ENCODE results near the gene ARPC3.
"Not testable (repeated sequence)": the region's sequence is repeated elsewhere in the genome, so short reads cannot be mapped to it uniquely, and the experiment has no call there.

ARPC3 gene

GRCh38 chr12:110451263-110451662 is 1.1 kb upstream of the ARPC3 start:
- H3K4me3 ChIP-seq = no peak overlapping the region
- intact Hi-C loops (cut with DNase I; ENCODE audit: low total_unique reads) = no loop called here
- TF ChIP-seq CTCF (IDR thresholded peaks at IDR 0.05) = no peak
- peaks cover 22 to 48% (median 28%) of the 10 kb centered on the region in 3 donors for H3K36me3 ChIP-seq
- no peak for DNase-seq
- H3K27ac ChIP-seq = no peak overlapping the region
- no peaks in the 10 kb centered on the region for H3K27me3 ChIP-seq
- no peaks in the 10 kb centered on the region for H3K9me3 ChIP-seq
- peaks cover 0 to 23% (median 19%) of the 10 kb centered on the region in 4 donors for H3K4me1 ChIP-seq

DNA sequence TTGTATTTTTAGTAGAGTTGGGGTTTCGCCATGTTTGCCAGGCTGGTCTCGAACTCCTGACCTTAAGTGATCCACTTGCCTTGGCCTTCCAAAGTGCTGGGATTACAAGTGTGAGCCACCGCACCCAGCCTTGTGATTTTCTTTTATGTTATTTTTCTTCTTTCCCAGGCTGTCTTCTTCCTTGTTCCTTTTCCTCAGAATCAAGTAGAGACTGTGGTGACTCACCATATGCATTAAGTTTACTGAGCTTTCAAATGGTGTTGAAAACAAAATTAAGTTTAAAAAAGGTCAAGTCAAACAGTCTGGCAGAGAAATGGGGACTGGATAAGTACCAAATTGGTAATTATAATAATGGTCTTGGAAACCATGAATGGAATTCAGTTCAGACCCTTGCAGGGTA is 5.7 kb downstream of the ARPC3 start:
- no peak for TF ChIP-seq CTCF (IDR thresholded peaks at IDR 0.05)
- H3K4me1 ChIP-seq = peaks cover 0 to 23% (median 17%) of the 10 kb centered on the region in 4 donors
- intact Hi-C loops (cut with DNase I; ENCODE audit: low total_unique reads) = no loop called here
- H3K27ac ChIP-seq = no peak overlapping the region
- no peak overlapping the region for H3K4me3 ChIP-seq
- DNase-seq = no peak
- no peaks in the 10 kb centered on the region for H3K27me3 ChIP-seq
- H3K36me3 ChIP-seq = peaks cover 56 to 78% (median 60%) of the 10 kb centered on the region in 3 donors
- H3K9me3 ChIP-seq = no peaks in the 10 kb centered on the region

DNA sequence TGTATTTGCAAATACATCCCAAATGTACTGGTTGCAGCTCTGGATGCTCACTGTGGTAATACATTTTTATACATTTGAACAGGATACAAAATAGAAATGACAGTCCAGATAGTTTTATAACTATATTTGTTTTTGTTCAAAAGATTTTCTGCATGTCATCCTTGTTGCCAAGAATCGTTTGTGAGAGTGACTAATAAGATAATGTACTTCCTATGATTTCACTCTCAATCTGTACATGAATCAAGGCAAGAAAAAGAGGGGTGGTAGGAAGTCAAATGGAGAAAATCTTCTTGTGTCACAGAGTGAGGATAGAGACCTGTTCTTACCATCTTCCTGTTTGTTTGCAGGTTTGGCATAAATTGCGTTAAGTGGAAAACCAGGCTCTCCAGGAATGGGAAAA is 13.9 kb downstream of the ARPC3 start:
- no peak overlapping the region for H3K27ac ChIP-seq
- no peak for TF ChIP-seq CTCF (IDR thresholded peaks at IDR 0.05)
- H3K4me1 ChIP-seq = no peaks in the 10 kb centered on the region
- no peak for DNase-seq
- peaks cover 64 to 77% (median 71%) of the 10 kb centered on the region in 3 donors for H3K36me3 ChIP-seq
- H3K9me3 ChIP-seq = no peaks in the 10 kb centered on the region
- intact Hi-C loops (cut with DNase I; ENCODE audit: low total_unique reads) = no loop called here
- no peaks in the 10 kb centered on the region for H3K27me3 ChIP-seq
- no peak overlapping the region for H3K4me3 ChIP-seq

DNA sequence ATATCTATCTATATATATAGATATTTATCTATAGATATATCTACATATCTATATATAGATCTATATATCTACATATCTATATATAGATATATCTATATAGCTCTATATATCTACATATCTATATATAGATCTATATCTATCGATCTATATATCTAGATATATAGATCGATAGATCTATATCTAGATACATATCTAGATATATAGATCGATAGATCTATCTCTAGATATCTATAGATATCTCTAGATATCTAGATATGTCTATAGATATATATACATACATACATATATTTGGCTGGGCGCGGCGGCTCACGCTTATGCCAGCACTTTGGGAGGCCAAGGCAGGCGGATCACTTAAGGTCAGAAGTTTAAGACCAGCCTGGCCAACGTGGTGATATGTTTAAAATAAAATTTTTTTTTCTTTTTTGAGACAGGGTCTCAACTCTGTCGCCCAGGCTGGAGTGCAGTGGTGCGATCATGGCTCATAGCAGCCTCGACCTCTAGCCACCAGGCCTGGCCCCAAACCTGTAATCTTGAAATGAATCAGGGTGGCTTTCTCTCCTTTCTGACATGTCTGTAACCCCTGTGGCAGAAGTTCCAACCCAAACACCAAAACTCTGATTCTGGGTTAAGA is 18.1 kb downstream of the ARPC3 start:
- intact Hi-C loops (cut with DNase I; ENCODE audit: low total_unique reads) = no loop called here
- no peak for DNase-seq
- H3K9me3 ChIP-seq = no peaks in the 10 kb centered on the region
- TF ChIP-seq CTCF (IDR thresholded peaks at IDR 0.05) = no peak
- peaks cover 30 to 35% (median 31%) of the 10 kb centered on the region in 3 donors for H3K36me3 ChIP-seq
- H3K27ac ChIP-seq = peak overlapping the region; percentile 52 to 60
- peak overlapping the region; percentile 57 to 64 for H3K4me3 ChIP-seq
- peaks cover 0 to 4% (median 0%) of the 10 kb centered on the region in 4 donors for H3K4me1 ChIP-seq
- no peaks in the 10 kb centered on the region for H3K27me3 ChIP-seq

DNA sequence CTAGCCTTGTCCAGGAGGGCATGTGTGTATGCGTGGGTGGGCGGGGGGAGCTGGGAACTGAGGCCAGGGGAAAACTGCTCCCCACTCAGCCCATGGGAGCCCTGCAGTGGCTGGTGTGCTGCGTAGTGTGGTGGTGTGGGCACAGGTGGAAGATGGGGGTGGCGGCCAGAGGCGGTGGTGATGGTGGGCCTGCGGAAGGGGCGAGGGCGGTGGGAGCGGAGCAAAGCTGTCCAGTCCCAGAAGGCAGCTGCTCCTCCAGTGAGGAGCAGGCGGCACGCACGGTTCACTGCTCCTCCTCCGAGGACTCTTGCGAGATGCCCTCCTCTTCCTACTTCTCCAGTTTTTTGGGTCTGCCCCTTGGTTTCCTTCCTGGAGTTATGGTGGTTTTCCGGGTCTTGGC is 20.5 kb downstream of the ARPC3 start:
- H3K27me3 ChIP-seq, H3K4me3 ChIP-seq, H3K4me1 ChIP-seq, H3K9me3 ChIP-seq, H3K27ac ChIP-seq, DNase-seq: not testable (repeated sequence)
- intact Hi-C loops (cut with DNase I; ENCODE audit: low total_unique reads) = loop anchor here (5.0 to 10.0 kb wide), 2 partner anchors 75 to 337 kb away; no protein-coding TSS in a partner anchor
- peaks cover 7 to 11% (median 8%) of the 10 kb centered on the region in 3 donors for H3K36me3 ChIP-seq

GRCh38 chr12:110426406-110426805 is 23.7 kb downstream of the ARPC3 start:
- H3K27ac ChIP-seq = no peak overlapping the region
- H3K4me1 ChIP-seq = peaks cover 0 to 4% (median 0%) of the 10 kb centered on the region in 4 donors
- no peaks in the 10 kb centered on the region for H3K27me3 ChIP-seq
- H3K9me3 ChIP-seq = no peaks in the 10 kb centered on the region
- no peak for DNase-seq
- H3K36me3 ChIP-seq = no peaks in the 10 kb centered on the region
- H3K4me3 ChIP-seq = no peak overlapping the region
- TF ChIP-seq CTCF (IDR thresholded peaks at IDR 0.05) = no peak
- intact Hi-C loops (cut with DNase I; ENCODE audit: low total_unique reads) = loop anchor here (5.0 to 10.0 kb wide), 2 partner anchors 72 to 334 kb away; no protein-coding TSS in a partner anchor
